Panc1 (cell line): ENCODE measurements around the gene EAF1.
"Not testable (repeated sequence)": the region's sequence is repeated elsewhere in the genome, so short reads cannot be mapped to it uniquely, and the experiment has no call there.

Experiments
- CTCF ChIP-seq: fragments of 450-650 bp; IDR thresholded peaks from 2 replicates; pipeline ENCODE4 v1.5.1; 2017; ENCODE audit warnings: mild to moderate bottlenecking
- POLR2AphosphoS5 ChIP-seq: IDR thresholded peaks from 2 replicates; pipeline ENCODE4 v1.6.1; 2012; ENCODE audit warnings: mild to moderate bottlenecking, low read depth, low read length, moderate library complexity
- REST ChIP-seq, 2 experiments: IDR thresholded peaks; 2 replicates each; pipeline ENCODE4 v1.6.1; 2011 to 2012; ENCODE audit warnings: low read depth in 2 of 2, control low read depth in 1 of 2, low read length in 1 of 2, mild to moderate bottlenecking in 1 of 2, moderate library complexity in 1 of 2; ENCODE audit not compliant: insufficient read depth in 1 of 2
- SIN3A ChIP-seq: IDR thresholded peaks from 2 replicates; pipeline ENCODE4 v1.6.1; 2012; ENCODE audit warnings: low read depth, mild to moderate bottlenecking, low read length, moderate library complexity, borderline replicate concordance; ENCODE audit not compliant: insufficient read depth

- not testable (repeated sequence) for TF ChIP-seq CTCF; REST (IDR thresholded peaks at IDR 0.05; ENCODE audit: insufficient read depth in 1 of 2, low read depth in 2 of 2, low read length in 1 of 2); SIN3A; POLR2AphosphoS5
Measured at GRCh38 chr3:15385238-15385695, 42.1 kb upstream of the EAF1 start.
